Astrocyte (in vitro differentiated cells and primary cell): ENCODE data around the gene CLIP2.
"Not testable (repeated sequence)": the region's sequence is repeated elsewhere in the genome, so short reads cannot be mapped to it uniquely, and the experiment has no call there.

Experiments used
- EZH2 ChIP-seq: IDR thresholded peaks from 2 replicates; pipeline ENCODE4 v1.6.1; 2012; ENCODE audit warnings: mild to moderate bottlenecking, low read length, inconsistent platforms; ENCODE audit not compliant: insufficient read depth
- TF ChIP-seq, protein P1 (sequence below): IDR thresholded peaks from 2 replicates; pipeline ENCODE4 v1.5.1; 2011; ENCODE audit warnings: low read depth, mild to moderate bottlenecking, inconsistent platforms, low read length, moderate library complexity; ENCODE audit not compliant: insufficient read depth

DNA sequence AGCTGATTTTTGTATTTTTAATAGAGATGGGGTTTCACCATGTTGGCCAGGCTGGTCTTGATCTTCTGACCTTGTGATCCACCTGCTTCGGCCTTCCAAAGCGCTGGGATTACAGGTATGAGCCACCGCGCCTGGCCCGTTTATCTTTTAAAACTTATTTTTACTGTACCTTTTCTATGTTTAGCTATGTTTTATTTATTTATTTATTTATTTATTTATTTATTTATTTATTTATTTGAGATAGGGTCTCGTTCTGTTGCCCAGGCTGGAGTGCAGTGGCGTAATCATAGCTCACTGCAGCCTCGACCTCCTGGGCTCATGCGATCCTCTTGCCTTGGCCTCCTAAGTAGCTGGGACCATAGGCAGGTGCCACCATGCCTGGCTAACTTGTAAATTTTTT is 33.7 kb downstream of the CLIP2 start:
- TF ChIP-seq, protein P1, sequence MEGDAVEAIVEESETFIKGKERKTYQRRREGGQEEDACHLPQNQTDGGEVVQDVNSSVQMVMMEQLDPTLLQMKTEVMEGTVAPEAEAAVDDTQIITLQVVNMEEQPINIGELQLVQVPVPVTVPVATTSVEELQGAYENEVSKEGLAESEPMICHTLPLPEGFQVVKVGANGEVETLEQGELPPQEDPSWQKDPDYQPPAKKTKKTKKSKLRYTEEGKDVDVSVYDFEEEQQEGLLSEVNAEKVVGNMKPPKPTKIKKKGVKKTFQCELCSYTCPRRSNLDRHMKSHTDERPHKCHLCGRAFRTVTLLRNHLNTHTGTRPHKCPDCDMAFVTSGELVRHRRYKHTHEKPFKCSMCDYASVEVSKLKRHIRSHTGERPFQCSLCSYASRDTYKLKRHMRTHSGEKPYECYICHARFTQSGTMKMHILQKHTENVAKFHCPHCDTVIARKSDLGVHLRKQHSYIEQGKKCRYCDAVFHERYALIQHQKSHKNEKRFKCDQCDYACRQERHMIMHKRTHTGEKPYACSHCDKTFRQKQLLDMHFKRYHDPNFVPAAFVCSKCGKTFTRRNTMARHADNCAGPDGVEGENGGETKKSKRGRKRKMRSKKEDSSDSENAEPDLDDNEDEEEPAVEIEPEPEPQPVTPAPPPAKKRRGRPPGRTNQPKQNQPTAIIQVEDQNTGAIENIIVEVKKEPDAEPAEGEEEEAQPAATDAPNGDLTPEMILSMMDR = not testable (repeated sequence)
- TF ChIP-seq EZH2 = not testable (repeated sequence)
